RWPE2 (cell line): ENCODE measurements around the gene SLC13A3.

Source experiments
- ATAC-seq: fragments of 200-7000 bp; cut with Tn5 transposase; 3 replicates; pipeline ENCODE4 v1.9.1; 2021; ENCODE audit warnings: low read depth
- DNase-seq: peaks from one replicate; pipeline ENCODE4 v3.0.0-alpha.2; 2020; ENCODE audit warnings: low spot score
- H3K27ac ChIP-seq: fragments of 450-650 bp; 2 replicates; pipeline ENCODE4 v1.5.1; 2017; ENCODE audit warnings: mild to moderate bottlenecking; ENCODE audit not compliant: poor library complexity, severe bottlenecking
- H3K27me3 ChIP-seq: fragments of 250-450 bp; sonication (Bioruptor Pico); 2 replicates; pipeline ENCODE4 v1.5.1; 2021; ENCODE audit warnings: mild to moderate bottlenecking, moderate library complexity; ENCODE audit not compliant: insufficient read depth, poor library complexity, severe bottlenecking
- H3K36me3 ChIP-seq: fragments of 250-450 bp; sonication (Bioruptor Pico); 2 replicates; pipeline ENCODE4 v1.5.1; 2020; ENCODE audit warnings: low read depth, mild to moderate bottlenecking, moderate library complexity
- H3K4me1 ChIP-seq: fragments of 250-450 bp; sonication (Bioruptor Pico); 2 replicates; pipeline ENCODE4 v1.5.1; 2021; ENCODE audit warnings: mild to moderate bottlenecking, moderate library complexity; ENCODE audit not compliant: insufficient read depth, poor library complexity, severe bottlenecking
- H3K4me3 ChIP-seq: fragments of 250-450 bp; sonication (Bioruptor Pico); 2 replicates; pipeline ENCODE4 v1.5.1; 2021; ENCODE audit warnings: mild to moderate bottlenecking, moderate library complexity; ENCODE audit not compliant: severe bottlenecking
- H3K9me3 ChIP-seq: fragments of 250-450 bp; sonication (Bioruptor Pico); 2 replicates; pipeline ENCODE4 v1.5.1; 2021; ENCODE audit warnings: mild to moderate bottlenecking, moderate library complexity; ENCODE audit not compliant: severe bottlenecking
- TF ChIP-seq, protein P1 (sequence below): fragments of 450-650 bp; IDR thresholded peaks from one replicate; pipeline ENCODE4 v1.5.1; 2017; ENCODE audit warnings: mild to moderate bottlenecking, moderate library complexity; ENCODE audit not compliant: poor library complexity, severe bottlenecking

The SLC13A3 gene

DNA sequence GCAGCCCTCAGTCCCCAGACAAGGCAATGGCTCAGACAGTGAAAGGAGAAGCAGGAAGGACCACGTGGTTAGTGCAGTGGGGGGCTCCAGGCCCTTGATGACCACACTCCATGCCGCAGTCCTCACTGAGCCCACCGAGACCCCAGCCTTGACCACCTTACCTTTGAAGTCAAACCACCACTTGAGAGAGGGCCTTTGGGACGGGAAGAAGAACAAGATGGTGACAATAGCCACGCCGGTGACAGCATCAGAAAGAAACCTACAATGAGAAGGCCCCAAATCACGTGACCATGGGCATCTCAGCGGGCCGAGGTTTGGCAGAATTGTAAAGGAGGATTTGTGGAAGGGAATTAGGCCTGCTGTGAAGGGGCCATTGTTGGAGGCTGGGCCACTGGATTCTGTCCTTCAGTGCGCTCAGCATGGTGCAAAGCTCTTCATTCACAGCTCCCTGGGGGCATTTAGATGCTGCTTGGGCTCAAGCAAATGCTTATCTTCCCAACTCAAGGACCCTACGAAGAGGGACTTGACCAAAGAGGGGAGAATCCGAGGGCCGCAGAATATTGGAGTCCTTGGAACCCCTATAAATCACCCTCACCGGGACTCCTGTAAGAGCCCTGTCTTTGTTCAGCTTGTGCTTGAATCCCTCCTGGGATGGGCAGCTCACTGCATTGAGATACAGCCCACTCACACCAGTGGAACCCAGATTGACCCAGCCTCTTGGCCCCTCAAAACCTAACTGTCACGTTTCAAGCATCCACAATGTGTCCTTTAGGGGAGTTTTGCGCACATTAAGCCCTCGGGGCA, 67.6 kb downstream of the SLC13A3 start:
- H3K4me3 ChIP-seq: no peak overlapping the region
- H3K36me3 ChIP-seq: no peaks in the 10 kb centered on the region
- H3K27me3 ChIP-seq: no peaks in the 10 kb centered on the region
- no peak overlapping the region for H3K27ac ChIP-seq
- DNase-seq (peak; percentile 71), ATAC-seq (no peak)
- no peaks in the 10 kb centered on the region for H3K4me1 ChIP-seq
- TF ChIP-seq, protein P1, sequence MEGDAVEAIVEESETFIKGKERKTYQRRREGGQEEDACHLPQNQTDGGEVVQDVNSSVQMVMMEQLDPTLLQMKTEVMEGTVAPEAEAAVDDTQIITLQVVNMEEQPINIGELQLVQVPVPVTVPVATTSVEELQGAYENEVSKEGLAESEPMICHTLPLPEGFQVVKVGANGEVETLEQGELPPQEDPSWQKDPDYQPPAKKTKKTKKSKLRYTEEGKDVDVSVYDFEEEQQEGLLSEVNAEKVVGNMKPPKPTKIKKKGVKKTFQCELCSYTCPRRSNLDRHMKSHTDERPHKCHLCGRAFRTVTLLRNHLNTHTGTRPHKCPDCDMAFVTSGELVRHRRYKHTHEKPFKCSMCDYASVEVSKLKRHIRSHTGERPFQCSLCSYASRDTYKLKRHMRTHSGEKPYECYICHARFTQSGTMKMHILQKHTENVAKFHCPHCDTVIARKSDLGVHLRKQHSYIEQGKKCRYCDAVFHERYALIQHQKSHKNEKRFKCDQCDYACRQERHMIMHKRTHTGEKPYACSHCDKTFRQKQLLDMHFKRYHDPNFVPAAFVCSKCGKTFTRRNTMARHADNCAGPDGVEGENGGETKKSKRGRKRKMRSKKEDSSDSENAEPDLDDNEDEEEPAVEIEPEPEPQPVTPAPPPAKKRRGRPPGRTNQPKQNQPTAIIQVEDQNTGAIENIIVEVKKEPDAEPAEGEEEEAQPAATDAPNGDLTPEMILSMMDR: no peak
- H3K9me3 ChIP-seq: no peaks in the 10 kb centered on the region

DNA sequence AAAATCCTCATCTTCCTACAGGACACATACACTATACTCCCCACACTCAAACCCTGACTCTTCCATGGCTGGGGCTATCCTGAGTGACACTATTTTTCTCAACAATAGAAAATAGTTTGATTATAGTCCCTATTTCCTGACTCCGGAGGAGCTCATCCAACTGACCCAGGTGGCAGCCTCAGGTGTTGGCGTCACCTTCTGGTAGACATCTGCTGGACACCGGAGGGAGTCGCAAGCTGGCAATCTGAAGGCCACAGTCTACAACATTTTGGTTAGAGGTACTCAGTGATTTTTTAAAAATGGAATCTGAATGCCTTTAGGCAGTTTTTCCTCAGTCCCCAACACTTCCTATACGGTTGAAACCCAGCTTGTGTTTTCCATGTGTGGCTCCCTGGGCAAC, 68.6 kb downstream of the SLC13A3 start:
- no peaks in the 10 kb centered on the region for H3K4me1 ChIP-seq

DNA sequence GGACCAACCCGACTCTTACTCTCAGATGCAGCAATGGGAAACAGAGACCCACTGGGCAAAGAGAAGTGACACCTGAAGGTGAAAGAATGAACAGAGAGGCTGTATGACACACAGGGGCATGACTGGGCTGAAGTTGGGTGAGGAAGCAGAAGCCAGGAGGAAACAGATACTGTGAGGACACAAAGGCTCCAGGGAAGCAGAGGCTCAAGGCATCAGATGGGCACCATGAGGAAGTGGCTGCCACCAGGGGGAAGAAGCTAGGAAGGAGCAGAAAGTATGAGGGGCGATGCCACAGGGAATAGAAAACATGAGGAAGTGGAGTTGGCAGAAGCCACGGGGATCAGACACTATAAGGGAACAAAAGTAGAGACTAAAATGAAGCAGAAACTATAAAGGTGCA, 69.9 kb downstream of the SLC13A3 start:
- peak; percentile 26; the same call in 2 of the 3 replicates for ATAC-seq
- no peaks in the 10 kb centered on the region for H3K4me1 ChIP-seq
- TF ChIP-seq, protein P1: no peak
- H3K27ac ChIP-seq: no peak overlapping the region
- H3K9me3 ChIP-seq: no peaks in the 10 kb centered on the region
- no peaks in the 10 kb centered on the region for H3K36me3 ChIP-seq
- H3K4me3 ChIP-seq: no peak overlapping the region
- peak; percentile 52 for DNase-seq
- no peaks in the 10 kb centered on the region for H3K27me3 ChIP-seq

More for the DNA sequence above, 68.6 kb downstream of the SLC13A3 start:
- H3K27ac ChIP-seq: no peak overlapping the region
- no peaks in the 10 kb centered on the region for H3K27me3 ChIP-seq
- ATAC-seq: no peak
- no peaks in the 10 kb centered on the region for H3K9me3 ChIP-seq
- no peak overlapping the region for H3K4me3 ChIP-seq
- no peaks in the 10 kb centered on the region for H3K36me3 ChIP-seq
- peak; percentile 58 for DNase-seq
- TF ChIP-seq, protein P1: no peak

DNA sequence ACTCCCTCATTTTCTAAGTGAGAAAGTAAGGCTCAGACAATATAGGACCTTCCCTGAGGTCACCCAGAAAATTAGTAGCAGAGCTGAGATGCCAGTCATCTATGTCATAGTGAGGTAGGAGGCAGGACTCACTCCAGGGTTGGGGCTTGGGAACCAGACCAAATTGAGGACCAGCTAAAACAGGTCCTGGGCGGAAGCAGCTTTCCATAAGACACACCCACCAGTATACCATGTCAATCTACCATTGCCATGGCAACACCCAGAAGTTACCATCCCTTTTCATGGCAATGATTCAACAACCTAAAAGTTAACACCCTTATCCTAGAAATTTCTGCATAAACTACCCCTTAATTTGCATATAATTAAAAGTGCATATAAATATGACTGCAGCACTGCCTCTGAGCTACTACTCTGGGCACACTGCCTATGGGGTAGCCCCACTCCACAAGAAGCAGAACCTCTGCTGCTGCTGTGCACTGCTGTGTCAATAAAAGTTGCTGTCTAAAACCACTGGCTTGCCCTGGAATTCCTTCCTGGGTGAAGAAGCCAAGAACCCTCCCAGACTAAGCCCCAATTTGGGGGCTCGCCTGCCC, 70.5 kb downstream of the SLC13A3 start:
- no peak for ATAC-seq
- no peaks in the 10 kb centered on the region for H3K9me3 ChIP-seq
- DNase-seq: peak; percentile 58
- no peak overlapping the region for H3K4me3 ChIP-seq
- TF ChIP-seq, protein P1: no peak
- H3K4me1 ChIP-seq: no peaks in the 10 kb centered on the region
- no peak overlapping the region for H3K27ac ChIP-seq
- H3K36me3 ChIP-seq: no peaks in the 10 kb centered on the region
- no peaks in the 10 kb centered on the region for H3K27me3 ChIP-seq

DNA sequence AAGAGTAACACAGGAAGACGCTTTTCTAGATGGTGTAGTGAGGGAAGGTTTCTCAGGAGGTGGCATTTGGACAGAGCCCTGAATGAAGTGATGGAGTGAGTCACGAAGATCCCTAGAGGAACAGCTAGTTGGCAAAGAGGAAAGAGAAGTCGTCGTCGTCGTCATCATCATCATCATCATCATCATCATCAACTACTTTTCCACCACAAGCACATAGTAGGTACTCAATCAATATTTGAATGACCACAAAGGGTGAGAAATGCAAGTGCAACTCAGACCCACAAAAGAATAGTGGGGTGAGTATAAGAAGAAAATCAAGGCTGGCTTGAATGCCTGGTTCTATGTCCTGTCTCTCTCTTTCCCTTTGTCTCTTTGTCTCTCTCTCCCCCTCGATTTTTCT, 72.5 kb downstream of the SLC13A3 start:
- no peaks in the 10 kb centered on the region for H3K9me3 ChIP-seq
- ATAC-seq (no peak), DNase-seq (no peak)
- H3K36me3 ChIP-seq: no peaks in the 10 kb centered on the region
- TF ChIP-seq, protein P1: no peak
- no peaks in the 10 kb centered on the region for H3K27me3 ChIP-seq
- no peak overlapping the region for H3K27ac ChIP-seq
- H3K4me3 ChIP-seq: no peak overlapping the region
- H3K4me1 ChIP-seq: no peaks in the 10 kb centered on the region
